IPS DF 6.9 (cell line): ENCODE results near the gene FCGR2B.
"Not testable (repeated sequence)": the region's sequence is repeated elsewhere in the genome, so short reads cannot be mapped to it uniquely, and the experiment has no call there.

Source experiments
- DNase-seq: peaks from one replicate; pipeline ENCODE4 v3.0.0-alpha.2; 2013; ENCODE audit warnings: low read depth, low spot score
- H3K27ac ChIP-seq: one replicate; pipeline ENCODE4 v1.5.1; 2013; ENCODE audit warnings: low read length, control low read depth
- H3K27me3 ChIP-seq: 2 replicates; pipeline ENCODE4 v1.6.1; 2013; ENCODE audit warnings: mild to moderate bottlenecking, low read length; ENCODE audit not compliant: control insufficient read depth, insufficient read depth
- H3K36me3 ChIP-seq: 2 replicates; pipeline ENCODE4 v1.6.1; 2013; ENCODE audit warnings: low read length; ENCODE audit not compliant: control insufficient read depth, insufficient read depth
- H3K4me1 ChIP-seq: 2 replicates; pipeline ENCODE4 v1.6.1; 2013; ENCODE audit warnings: low read length; ENCODE audit not compliant: control insufficient read depth, insufficient read depth
- H3K4me3 ChIP-seq: 2 replicates; pipeline ENCODE4 v1.5.1; 2013; ENCODE audit warnings: mild to moderate bottlenecking, low read length
- H3K9me3 ChIP-seq: 2 replicates; pipeline ENCODE4 v1.6.1; 2013; ENCODE audit warnings: low read length, inconsistent platforms; ENCODE audit not compliant: control insufficient read depth, insufficient read depth
- WGBS: extraction: QIAGEN DNeasy Blood & Tissue Kit; methylation state at CpG from one replicate; pipeline ENCODE4 v1.1.7; 2013; ENCODE audit warnings: mixed read lengths, missing lambda C conversion rate; ENCODE audit not compliant: insufficient read length, insufficient coverage; 5-methylcytosine and 5-hydroxymethylcytosine counted together

Gene FCGR2B

DNA sequence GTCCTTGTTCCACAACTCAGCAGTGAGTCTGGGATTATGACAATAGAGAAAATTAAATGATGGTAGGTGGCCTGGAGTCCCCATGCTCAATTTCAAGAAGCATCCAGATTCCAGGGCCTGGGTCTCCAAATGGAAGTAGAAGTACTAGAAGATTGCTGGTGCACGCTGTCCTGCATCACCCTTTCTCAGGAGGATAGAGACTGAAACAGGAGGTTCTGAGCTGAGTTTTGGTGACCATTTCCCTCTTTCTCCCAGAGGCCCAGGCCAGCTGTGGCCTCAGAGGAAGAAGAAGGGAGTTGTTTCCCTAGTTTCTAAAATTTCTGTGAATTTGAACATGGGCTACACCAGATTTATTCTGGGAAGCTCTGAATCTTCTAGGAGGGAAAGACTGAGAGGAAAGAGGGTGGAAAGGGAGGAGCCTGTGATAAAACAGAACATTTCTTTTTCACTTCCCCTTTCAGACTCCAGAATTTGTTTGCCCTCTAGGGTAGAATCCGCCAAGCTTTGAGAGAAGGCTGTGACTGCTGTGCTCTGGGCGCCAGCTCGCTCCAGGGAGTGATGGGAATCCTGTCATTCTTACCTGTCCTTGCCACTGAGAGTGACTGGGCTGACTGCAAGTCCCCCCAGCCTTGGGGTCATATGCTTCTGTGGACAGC lies at the start of gene FCGR2B:
TSS of gene FCGR2B (plus strand) at position 460 of the 656 bp plus-strand sequence. CDS start at position 559, 99 bp downstream.
- DNase-seq = not testable (repeated sequence)

GRCh38 chr1:161616417-161616816 lies 46.5 kb upstream of the FCGR2B start:
- H3K27ac ChIP-seq, DNase-seq, H3K4me1 ChIP-seq, H3K36me3 ChIP-seq, H3K4me3 ChIP-seq, H3K27me3 ChIP-seq, H3K9me3 ChIP-seq: not testable (repeated sequence)
- WGBS = no CpG with 5 or more reads among the region's 30 CpGs

More for the DNA sequence above, at the start of gene FCGR2B:
- H3K27me3 ChIP-seq, H3K27ac ChIP-seq, H3K4me3 ChIP-seq, H3K4me1 ChIP-seq, H3K36me3 ChIP-seq, H3K9me3 ChIP-seq: not testable (repeated sequence)
- no CpG with 5 or more reads among the region's 4 CpGs for WGBS

GRCh38 chr1:161618517-161618916 lies 44.4 kb upstream of the FCGR2B start:
- no CpG with 5 or more reads among the region's 4 CpGs for WGBS
- H3K27me3 ChIP-seq, H3K9me3 ChIP-seq, H3K4me3 ChIP-seq, H3K4me1 ChIP-seq, DNase-seq, H3K27ac ChIP-seq, H3K36me3 ChIP-seq: not testable (repeated sequence)

- H3K4me1 ChIP-seq, H3K36me3 ChIP-seq, H3K9me3 ChIP-seq, H3K4me3 ChIP-seq, DNase-seq, H3K27me3 ChIP-seq, H3K27ac ChIP-seq: not testable (repeated sequence)
- no CpG with 5 or more reads among the region's 7 CpGs for WGBS
Observed at GRCh38 chr1:161620399-161620798, 42.5 kb upstream of the FCGR2B start.

- H3K36me3 ChIP-seq, H3K27me3 ChIP-seq, H3K27ac ChIP-seq, H3K4me1 ChIP-seq, H3K9me3 ChIP-seq: not testable (repeated sequence)
- DNase-seq = peak; percentile 66
- no CpG with 5 or more reads among the region's 41 CpGs for WGBS
- H3K4me3 ChIP-seq = peak overlapping the region; percentile 53; the same call in 1 of the 2 replicates
Observed at GRCh38 chr1:161621181-161622000, 41.6 kb upstream of the FCGR2B start.

DNA sequence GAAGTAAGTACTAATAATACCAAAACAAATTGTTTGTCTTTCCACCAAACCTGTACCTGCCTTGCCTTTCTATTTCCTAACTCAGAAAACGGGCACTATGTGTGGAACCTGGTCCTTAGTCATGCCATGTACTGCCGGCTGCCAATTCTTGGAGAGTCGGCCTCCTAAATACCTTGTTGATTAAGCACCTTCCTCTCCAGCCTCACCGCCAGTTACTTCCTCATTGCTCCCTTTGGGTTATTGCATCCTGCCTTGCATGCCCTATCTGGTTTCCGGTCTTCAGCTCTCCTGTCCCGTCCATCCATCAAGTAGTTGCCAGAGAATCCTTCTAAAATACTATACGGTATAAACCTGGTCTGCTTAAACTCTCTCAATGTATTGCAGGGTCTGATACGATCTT lies 40.9 kb upstream of the FCGR2B start:
- not testable (repeated sequence) for H3K36me3 ChIP-seq, H3K27me3 ChIP-seq, H3K9me3 ChIP-seq, H3K4me3 ChIP-seq, DNase-seq, H3K4me1 ChIP-seq, H3K27ac ChIP-seq
- WGBS = no CpG with 5 or more reads among the region's 8 CpGs

DNA sequence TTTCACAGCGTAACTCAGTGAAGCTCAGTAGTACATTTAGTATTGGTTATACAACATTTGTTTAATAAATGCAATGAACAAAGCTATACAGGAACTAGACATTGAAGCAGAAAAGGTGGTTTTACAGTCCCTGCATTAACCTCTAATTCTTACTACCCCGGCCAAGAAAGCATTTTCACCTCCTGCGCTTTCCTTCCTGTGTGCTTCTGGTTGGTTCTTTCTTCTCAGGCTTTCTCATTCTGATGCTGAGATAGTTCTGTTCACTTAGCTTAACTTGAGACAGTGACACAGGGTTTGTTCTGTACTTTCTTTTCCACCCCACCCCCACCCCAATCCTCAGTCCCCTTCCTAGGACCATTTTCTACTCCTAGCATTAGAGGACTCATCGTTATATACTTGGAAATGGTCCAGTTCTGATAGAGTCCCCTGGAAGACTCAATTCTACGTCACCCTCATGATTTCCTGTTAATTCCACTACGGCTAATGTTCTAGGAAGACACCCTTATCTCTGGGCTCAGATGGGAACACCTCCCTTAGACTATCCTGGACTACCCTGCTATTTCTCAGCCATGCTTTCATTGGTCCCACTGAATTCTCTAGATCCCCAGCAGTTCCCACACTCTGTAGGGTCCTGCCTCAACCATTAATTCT lies 39.4 kb upstream of the FCGR2B start:
- WGBS = no CpG with 5 or more reads among the region's 6 CpGs
- not testable (repeated sequence) for H3K36me3 ChIP-seq, DNase-seq

GRCh38 chr1:161624605-161625004 lies 38.3 kb upstream of the FCGR2B start:
- not testable (repeated sequence) for H3K4me3 ChIP-seq, H3K36me3 ChIP-seq, H3K4me1 ChIP-seq, DNase-seq, H3K9me3 ChIP-seq, H3K27ac ChIP-seq, H3K27me3 ChIP-seq
- no CpG with 5 or more reads among the region's 1 CpG for WGBS

More for the DNA sequence above, 39.4 kb upstream of the FCGR2B start:
- H3K4me1 ChIP-seq, H3K27ac ChIP-seq, H3K4me3 ChIP-seq, H3K27me3 ChIP-seq, H3K9me3 ChIP-seq: not testable (repeated sequence)

GRCh38 chr1:161626445-161627146 lies 36.3 kb upstream of the FCGR2B start:
- not testable (repeated sequence) for H3K9me3 ChIP-seq

DNA sequence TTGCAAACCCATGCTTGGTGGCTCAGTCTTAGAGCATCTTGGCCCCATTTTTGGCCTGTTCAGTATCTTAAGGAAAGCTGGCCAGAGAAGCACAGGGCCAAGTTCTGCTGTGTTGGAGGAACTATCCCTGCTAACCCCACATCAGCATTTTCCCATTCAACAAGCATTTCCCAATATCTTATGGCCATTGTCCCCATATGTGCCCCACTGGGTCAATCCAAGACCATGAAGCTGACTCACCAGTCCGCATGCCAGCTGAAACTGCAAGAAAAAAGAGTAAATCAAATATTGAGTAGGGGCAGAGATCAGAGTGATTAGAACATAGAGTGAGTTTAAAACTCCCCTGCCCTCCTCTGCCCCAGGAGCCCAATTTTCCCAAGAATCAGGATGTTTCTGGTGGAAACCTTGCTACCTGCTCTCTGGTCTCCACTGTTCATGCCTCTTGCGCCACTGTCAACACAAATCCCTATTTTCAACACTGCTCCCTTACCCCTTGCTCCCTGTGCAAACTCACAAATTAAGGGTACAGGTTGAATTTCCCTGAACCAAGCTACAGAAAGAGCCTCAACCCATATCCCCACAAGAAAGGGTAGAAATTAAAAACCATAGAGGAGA lies 32.7 kb upstream of the FCGR2B start:
- H3K27ac ChIP-seq, H3K4me1 ChIP-seq, H3K4me3 ChIP-seq, H3K9me3 ChIP-seq, H3K36me3 ChIP-seq, DNase-seq, H3K27me3 ChIP-seq: not testable (repeated sequence)
- WGBS = no CpG with 5 or more reads among the region's 2 CpGs

More at GRCh38 chr1:161626445-161627146, 36.3 kb upstream of the FCGR2B start:
- WGBS = no CpG with 5 or more reads among the region's 10 CpGs
- not testable (repeated sequence) for H3K4me3 ChIP-seq, H3K36me3 ChIP-seq, H3K27me3 ChIP-seq, H3K27ac ChIP-seq, DNase-seq, H3K4me1 ChIP-seq
